Epithelial cell of prostate (primary cell): Measurements from ENCODE around the gene RTCB.
A peak's percentile ranks its signal among the peaks of the same experiment; 100 is the strongest.
"Not testable (repeated sequence)": the region's sequence is repeated elsewhere in the genome, so short reads cannot be mapped to it uniquely, and the experiment has no call there.

ENCODE experiments used
- DNase-seq: peaks from one replicate; pipeline ENCODE4 v3.0.0-alpha.2; 2011; ENCODE audit warnings: low read depth, low spot score
- H3K27ac ChIP-seq: fragments of 450-650 bp; 2 replicates; pipeline ENCODE4 v1.5.1; 2017; ENCODE audit warnings: mild to moderate bottlenecking

Gene RTCB

GRCh38 chr22:32396255-32396654 is 15.8 kb downstream of the RTCB start:
- H3K27ac ChIP-seq = no peak overlapping the region
- DNase-seq = no peak

- no peak for DNase-seq
- H3K27ac ChIP-seq = no peak overlapping the region
These were observed 16.9 kb downstream of the RTCB start for GRCh38 chr22:32395107-32395506.

GRCh38 chr22:32389685-32390084 is 22.4 kb downstream of the RTCB start:
- no peak overlapping the region for H3K27ac ChIP-seq
- DNase-seq = no peak

DNA sequence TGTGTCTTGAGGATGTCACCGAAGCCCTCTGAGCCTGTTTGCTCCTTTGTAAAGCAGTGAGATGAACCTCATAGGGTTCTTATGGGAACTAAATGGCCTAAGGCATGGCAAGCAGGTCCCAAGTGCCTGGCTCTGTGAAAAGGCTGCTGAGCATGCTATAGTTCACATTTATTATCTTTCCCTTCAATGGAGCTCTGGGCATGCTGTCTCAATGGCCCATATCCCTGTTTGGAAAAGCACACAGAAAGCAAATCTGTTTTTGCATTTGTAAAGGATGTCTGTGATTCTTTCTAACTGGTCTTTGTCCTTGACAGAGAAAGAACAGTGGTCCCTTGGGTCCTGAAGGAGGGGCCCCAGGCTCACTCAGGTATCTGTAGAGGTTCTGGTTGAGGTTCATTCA is 26.4 kb downstream of the RTCB start:
- no peak overlapping the region for H3K27ac ChIP-seq
- no peak for DNase-seq

DNA sequence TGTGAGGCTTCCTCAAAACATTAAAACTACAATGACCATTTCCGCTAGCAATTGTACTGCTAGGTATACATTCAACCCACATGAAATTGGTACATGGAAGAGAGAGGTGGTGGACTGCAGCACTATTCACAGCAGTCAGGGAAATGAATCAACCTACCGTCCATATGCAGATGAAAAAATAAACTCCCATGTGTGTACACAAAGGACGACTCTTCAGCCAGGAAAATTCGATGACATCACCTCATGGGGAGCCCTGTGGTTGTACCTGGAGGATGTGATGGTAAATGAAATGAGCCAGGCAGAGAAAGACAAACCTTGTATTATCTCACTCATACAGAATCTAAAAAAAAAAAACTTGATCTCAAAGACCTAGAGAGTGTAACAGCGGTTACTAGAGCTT is 31.1 kb downstream of the RTCB start:
- DNase-seq = no peak

DNA sequence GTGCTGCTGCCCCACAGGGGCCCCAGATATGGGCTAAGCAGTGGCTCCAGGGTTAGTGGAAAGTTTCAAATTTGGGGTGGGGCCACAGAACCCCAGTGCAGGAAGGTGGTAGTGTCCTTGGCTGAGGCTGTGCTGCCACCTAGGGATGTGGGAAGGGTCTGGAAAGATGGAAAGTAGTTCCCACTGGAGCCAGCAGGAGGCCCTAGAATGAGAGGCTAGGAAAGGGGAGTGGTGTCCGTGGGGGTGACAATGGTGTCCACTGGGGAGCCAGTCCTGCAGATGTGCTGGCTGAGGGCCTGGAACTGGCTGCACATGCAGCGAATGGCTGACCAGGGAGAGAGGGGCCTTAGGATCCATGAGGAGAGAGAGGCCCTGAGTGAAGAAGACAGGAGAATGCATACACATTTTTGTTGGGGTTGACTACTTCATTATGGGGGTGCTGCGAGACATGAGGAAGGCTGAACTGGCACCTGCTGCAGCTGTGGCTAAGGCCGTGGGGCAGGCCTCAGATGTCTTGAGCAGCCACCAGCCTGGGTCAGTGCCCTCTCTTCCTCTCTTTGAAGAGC is 33.3 kb downstream of the RTCB start:
- no peak overlapping the region for H3K27ac ChIP-seq
- DNase-seq = no peak

More for the DNA sequence above, 31.1 kb downstream of the RTCB start:
- no peak overlapping the region for H3K27ac ChIP-seq

DNA sequence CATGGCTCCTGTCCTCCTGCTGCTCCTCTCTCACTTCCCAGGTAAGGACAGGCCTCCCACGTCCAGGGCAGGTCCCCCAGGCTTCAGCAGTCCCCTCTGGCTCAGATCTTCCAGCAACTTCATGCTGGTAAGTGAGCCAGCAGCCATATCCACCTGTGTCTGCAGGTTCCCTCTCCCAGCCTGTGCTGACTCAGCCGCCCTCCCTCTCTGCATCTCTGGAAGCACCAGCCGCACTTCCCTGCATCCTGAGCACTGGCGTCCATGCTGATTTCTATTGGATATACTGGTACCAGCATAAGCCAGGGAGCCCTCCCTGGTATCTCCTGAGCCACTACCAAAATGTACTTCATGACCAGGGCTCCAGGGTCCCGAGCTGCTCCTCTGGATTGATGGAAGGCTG is 35.4 kb downstream of the RTCB start:
- H3K27ac ChIP-seq = no peak overlapping the region
- no peak for DNase-seq

- H3K27ac ChIP-seq = no peak overlapping the region
- DNase-seq = no peak
These were observed 36.2 kb downstream of the RTCB start for GRCh38 chr22:32375678-32376450.

DNA sequence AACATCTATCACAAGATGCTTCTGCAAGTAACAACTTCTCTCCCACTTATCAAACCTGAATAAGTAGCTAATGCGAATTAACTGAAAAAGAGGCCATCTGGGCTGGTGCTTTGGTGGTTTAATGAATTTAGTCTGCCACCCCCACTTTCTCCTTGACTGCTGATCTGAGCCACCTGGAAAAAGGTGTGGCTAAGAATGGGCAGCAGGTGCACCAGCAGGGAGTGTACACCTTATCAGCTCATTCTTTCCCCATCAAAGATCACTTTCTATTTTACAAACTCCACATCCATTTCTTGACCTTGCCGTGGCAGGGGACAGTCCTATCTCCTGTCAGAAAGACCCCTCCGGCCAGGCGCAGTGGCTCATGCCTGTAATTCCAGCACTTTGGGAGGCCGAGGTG is 47.8 kb downstream of the RTCB start:
- no peak overlapping the region for H3K27ac ChIP-seq
- no peak for DNase-seq

- DNase-seq = no peak
- H3K27ac ChIP-seq = no peak overlapping the region
These were observed 50.8 kb downstream of the RTCB start for GRCh38 chr22:32361257-32361656.

GRCh38 chr22:32360096-32360495 is 52.0 kb downstream of the RTCB start:
- H3K27ac ChIP-seq, DNase-seq: not testable (repeated sequence)

- not testable (repeated sequence) for H3K27ac ChIP-seq, DNase-seq
These were observed 54.5 kb downstream of the RTCB start, which contains the start of gene RFPL3 for GRCh38 chr22:32357567-32357966. Gene RFPL3 (plus strand): TSS chr22:32357867. CDS start chr22:32358072, 205 bp downstream.

DNA sequence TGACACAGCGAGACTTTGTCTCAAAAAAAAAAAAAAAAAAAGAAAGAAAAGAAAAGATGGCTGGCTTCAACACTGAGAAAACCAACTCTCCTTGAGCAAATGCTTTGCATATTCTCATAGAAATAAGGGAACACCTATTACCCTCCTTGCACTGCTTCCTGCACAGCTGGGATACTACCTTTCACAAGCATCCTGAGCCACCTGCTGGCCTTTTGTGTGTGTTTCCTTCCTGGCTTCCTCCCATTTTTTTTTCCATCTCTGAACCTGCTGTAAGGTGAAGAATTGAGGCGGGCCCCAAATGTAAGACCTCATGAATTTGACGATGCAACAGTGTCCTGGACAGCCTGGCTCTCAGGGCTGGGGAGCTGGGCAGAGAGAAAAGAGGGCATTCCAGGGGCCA is 56.3 kb downstream of the RTCB start:
- no peak for DNase-seq
- H3K27ac ChIP-seq = no peak overlapping the region

- DNase-seq = peak; percentile 14
- H3K27ac ChIP-seq = no peak overlapping the region
These were observed 57.4 kb downstream of the RTCB start for GRCh38 chr22:32354360-32355351.

- no peak overlapping the region for H3K27ac ChIP-seq
- no peak for DNase-seq
These were observed 58.2 kb downstream of the RTCB start for GRCh38 chr22:32353840-32354239.

- DNase-seq = no peak
- no peak overlapping the region for H3K27ac ChIP-seq
These were observed 58.8 kb downstream of the RTCB start for GRCh38 chr22:32353292-32353691.

DNA sequence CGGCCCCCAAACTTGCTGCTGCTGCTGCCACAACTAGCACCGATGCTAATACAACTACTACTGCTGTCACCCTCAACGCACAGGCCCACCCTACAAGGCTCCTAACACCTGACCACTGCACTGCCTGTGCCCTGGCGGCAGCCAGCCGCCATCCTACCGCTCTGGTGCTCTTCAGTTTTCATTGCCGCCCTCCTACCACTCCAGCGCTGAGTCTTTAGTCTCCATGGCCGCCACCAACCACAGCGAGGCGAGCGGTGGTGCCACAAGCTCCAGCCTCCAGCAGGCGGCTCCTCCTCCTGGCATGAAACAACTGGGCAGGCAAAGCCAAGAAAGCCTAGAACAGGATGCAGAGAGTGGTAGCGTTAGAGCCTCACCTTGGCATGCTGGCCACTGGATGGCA is 59.4 kb downstream of the RTCB start:
- no peak for DNase-seq
- no peak overlapping the region for H3K27ac ChIP-seq

- H3K27ac ChIP-seq, DNase-seq: not testable (repeated sequence)
These were observed 60.2 kb downstream of the RTCB start for GRCh38 chr22:32351875-32352274.

DNA sequence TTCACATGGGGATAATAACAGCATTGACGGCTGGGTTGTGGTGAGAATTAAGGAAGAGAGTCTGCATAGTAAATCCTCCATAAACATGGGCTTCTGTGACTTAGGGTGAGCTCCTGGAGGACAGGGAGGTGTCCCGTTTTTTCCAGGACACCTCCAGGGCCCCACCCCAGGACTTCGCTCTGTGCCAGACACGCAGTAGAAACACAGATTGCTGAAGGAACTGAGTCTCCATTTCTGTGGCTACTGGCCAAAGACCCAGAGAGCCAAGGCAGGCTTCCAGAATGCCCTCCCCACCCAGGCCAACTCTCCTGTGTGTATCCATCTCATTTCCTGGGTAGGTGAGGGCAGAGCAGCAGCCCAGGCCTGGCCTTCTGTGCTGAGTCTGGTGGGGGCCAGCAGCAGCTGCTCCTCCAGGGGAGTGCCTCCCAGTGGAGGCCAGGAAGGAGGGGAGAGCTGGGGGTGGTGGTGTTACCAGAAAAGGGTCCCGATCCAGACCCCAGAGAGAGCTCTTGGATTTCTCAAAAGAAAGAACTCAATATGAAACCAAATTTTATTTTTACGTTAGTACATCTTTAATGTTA is 63.9 kb downstream of the RTCB start:
- DNase-seq = no peak

GRCh38 chr22:32343941-32344340 is 68.1 kb downstream of the RTCB start:
- no peak overlapping the region for H3K27ac ChIP-seq
- DNase-seq = no peak

More for the DNA sequence above, 63.9 kb downstream of the RTCB start:
- H3K27ac ChIP-seq = no peak overlapping the region
